CD4-positive, CD25-positive, alpha-beta regulatory T cell (primary cell): ENCODE data around the gene PFN4. TPM values are rescaled to one million over a fixed set of nuclear protein-coding genes. Genes with fewer than 3 reads are reported as not detected.

Experiments
- polyA plus RNA-seq, 4 donors: library from polyadenylated mRNA; unstranded; fragments of 300-500 nt; fragmentation: Illumina TruSeq; gene quantifications; one replicate each; pipeline ENCODE4 v1.2.3, GENCODE V29; 2021
- total RNA-seq: library from RNA; stranded (reverse); gene quantifications from one replicate; pipeline ENCODE4 v1.2.3, GENCODE V29; 2022

Gene PFN4
- total and polyA plus RNA-seq, 5 donors from 2014 or later: not detected

Other genes with a start within 250 kb of the PFN4 start
- gene ATAD2B, start 196.2 kb downstream of the PFN4 start, total RNA-seq: 53.2 TPM
- 1 to 10 TPM; 4.0 to 8.3 (median 7.0) TPM for gene ATAD2B, start 196.2 kb downstream of the PFN4 start, polyA plus RNA-seq
- 15.0 TPM for gene UBXN2A, start 182.9 kb downstream of the PFN4 start, total RNA-seq
- gene UBXN2A, start 182.9 kb downstream of the PFN4 start, polyA plus RNA-seq: 1 to 10 TPM; 7.7 to 9.8 (median 8.6) TPM
- gene MFSD2B, start 113.2 kb downstream of the PFN4 start, total RNA-seq: 0.39 TPM
- not detected for gene MFSD2B, start 113.2 kb downstream of the PFN4 start, polyA plus RNA-seq
- 6.3 TPM for gene WDCP, start 75.9 kb downstream of the PFN4 start, total RNA-seq
- 10 to 100 TPM in 1 of 4 donors, 1 to 10 TPM in 3; 3.4 to 11.0 (median 4.9) TPM for gene WDCP, start 75.9 kb downstream of the PFN4 start, polyA plus RNA-seq
- gene FKBP1B, start 73.6 kb downstream of the PFN4 start, total RNA-seq: 1.1 TPM
- 1 to 10 TPM; 1.1 to 3.0 (median 1.6) TPM for gene FKBP1B, start 73.6 kb downstream of the PFN4 start, polyA plus RNA-seq
- 62.3 TPM for gene SF3B6, start 47.0 kb downstream of the PFN4 start, total RNA-seq
- gene SF3B6, start 47.0 kb downstream of the PFN4 start, polyA plus RNA-seq: 100 to 1,000 TPM; 200 to 255 (median 224) TPM
- gene TP53I3, start 38.5 kb downstream of the PFN4 start, total RNA-seq: 1.5 TPM
- 1 to 10 TPM in 1 of 4 donors, under 1 TPM in 2, not detected in 1; 0.25 to 1.4 (median 0.69) TPM for gene TP53I3, start 38.5 kb downstream of the PFN4 start, polyA plus RNA-seq
- gene FAM228B, start 135 bp upstream of the PFN4 start, total RNA-seq: 11.6 TPM
- gene FAM228B, start 135 bp upstream of the PFN4 start, polyA plus RNA-seq: 1 to 10 TPM; 3.5 to 4.8 (median 4.1) TPM
- gene FAM228A, start 51.7 kb upstream of the PFN4 start, total RNA-seq: not detected
- gene FAM228A, start 51.7 kb upstream of the PFN4 start, polyA plus RNA-seq: not detected
- gene ITSN2, start 237.2 kb upstream of the PFN4 start, total RNA-seq: 115 TPM
- gene ITSN2, start 237.2 kb upstream of the PFN4 start, polyA plus RNA-seq: 10 to 100 TPM; 54.0 to 59.6 (median 57.9) TPM